LoVo (cell line): ENCODE measurements around the gene RPS19BP1.
"Not testable (repeated sequence)": the region's sequence is repeated elsewhere in the genome, so short reads cannot be mapped to it uniquely, and the experiment has no call there.

Source experiments
- DNase-seq: peaks from one replicate; pipeline ENCODE4 v3.0.0-alpha.2; 2016; ENCODE audit warnings: low spot score

RPS19BP1 gene

DNA sequence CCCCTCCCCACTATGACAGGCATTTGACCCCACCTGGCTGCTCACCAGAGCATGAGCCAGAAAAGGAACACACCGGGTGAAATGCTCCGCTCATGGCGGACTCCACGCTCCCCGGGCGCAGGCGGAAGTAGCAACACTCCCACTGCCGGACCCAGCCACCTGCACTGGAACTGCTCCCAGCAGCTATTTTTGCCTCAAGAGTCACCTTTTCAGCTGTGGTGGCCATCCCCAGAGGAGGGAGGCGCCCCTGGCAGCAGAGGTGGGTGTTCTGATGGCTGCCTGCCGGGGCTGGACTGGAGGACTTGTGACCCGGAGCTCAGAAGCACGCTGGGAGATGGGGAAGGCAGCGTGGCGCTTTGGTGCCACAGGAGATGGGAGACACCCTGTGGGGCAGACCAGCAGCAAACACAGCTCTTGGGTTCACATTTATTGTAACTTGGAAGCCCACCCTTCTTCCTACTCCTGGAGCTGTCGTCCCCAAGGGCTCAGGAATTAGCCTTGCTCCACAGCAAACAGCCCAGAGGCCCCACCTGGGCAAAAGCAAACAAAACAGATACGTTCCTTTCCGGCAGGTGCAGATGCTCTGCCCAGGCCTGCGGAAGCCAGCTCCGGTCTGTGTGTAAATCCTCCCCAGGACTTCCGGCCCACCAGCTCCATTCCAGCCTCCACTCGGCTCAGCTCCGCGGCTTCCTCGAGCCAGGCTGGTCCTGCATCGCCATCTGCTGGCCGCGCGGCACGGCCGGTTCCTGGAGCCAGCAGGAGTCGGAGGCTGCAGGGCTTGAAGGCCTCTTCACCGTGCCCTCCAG is 3.7 kb downstream of the RPS19BP1 start:
- peak; percentile 74 for DNase-seq

DNA sequence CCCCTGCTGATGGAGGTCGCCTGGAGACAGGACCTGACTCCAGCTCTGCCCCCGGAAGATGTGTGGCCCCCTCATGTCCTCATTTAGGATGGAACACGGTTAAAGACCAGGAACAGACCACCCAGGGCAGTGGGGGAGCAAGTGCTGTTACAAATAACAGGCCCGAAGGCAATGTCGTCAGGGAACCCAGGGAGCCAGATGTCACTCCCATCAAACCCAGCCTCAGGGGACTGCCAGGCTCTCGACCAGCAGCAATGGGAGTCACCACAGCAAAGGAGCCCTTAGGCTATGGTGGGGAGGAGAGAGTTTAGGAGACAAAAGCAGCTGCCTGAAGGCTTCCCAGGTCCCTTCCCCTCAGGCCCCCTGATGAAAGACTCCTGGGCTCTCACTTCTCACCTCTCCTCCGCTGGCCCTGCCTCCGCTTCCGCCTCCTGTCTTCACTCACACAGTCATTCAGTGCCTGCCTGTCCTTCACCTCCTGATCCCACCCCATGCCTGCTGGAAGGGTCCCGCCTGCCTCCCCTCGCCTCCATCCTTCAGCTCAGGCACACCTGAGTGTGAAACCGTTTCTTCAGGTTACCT is 4.4 kb downstream of the RPS19BP1 start:
- DNase-seq = no peak

DNA sequence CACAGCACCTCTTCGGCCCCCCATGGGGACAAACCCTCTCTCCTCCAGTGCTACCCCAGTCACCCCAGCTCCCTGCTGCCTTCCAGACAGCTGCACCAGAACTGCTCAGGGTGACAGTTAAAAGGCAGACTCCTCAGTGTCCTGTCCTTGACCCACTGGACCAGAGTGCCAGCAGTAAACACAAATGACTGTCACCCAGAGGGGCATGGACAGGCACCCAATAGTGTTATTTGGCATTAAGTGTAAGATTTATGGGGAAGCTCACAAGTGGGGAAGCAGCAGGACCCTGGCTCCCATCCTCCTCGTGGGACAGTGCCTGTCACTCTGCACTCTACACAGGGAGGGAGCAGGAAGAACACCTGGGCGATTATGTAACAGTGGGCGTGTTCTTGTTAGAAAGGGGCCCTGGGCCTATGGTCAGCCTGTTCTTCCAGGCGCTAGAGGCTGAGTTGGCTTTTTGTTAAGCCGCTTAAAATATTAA is 5.0 kb downstream of the RPS19BP1 start:
- no peak for DNase-seq

DNA sequence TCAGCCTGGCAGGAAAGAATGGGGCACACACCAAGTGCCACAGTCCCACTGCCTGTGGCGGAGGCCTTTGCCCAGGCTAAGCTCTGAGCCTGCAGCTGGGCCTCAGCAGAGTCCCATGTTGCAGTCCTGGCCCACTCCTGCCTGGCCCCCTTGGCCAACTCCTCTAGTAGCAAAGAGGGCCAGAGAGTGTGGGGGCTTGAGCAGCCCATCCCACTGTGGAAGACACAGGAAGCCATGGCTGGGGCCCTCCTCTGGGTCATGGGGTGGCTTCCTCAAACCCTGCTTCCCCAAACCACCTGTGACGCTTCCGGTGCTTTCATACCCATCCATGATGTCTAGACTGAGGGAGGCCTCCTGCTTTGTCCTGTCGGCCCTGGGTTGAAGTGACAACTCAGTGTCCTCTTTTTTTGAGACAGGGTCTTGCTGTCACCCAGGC is 5.8 kb downstream of the RPS19BP1 start:
- no peak for DNase-seq

DNA sequence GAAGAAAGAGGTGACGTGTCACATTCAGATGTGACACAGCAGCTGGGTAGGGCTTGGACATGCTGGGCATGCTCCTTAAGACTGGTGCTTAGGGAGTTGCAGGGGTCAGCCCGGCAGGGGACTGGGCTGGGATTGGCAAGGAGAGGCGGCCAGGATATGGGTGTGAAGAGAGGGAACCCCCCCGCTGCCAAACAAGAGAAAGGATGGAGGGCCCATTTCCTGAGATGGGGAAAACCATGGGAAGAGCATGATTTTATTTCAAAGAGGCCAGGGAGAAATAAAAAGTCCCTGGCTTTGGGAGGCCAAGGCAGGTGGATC is 6.9 kb downstream of the RPS19BP1 start:
- no peak for DNase-seq

DNA sequence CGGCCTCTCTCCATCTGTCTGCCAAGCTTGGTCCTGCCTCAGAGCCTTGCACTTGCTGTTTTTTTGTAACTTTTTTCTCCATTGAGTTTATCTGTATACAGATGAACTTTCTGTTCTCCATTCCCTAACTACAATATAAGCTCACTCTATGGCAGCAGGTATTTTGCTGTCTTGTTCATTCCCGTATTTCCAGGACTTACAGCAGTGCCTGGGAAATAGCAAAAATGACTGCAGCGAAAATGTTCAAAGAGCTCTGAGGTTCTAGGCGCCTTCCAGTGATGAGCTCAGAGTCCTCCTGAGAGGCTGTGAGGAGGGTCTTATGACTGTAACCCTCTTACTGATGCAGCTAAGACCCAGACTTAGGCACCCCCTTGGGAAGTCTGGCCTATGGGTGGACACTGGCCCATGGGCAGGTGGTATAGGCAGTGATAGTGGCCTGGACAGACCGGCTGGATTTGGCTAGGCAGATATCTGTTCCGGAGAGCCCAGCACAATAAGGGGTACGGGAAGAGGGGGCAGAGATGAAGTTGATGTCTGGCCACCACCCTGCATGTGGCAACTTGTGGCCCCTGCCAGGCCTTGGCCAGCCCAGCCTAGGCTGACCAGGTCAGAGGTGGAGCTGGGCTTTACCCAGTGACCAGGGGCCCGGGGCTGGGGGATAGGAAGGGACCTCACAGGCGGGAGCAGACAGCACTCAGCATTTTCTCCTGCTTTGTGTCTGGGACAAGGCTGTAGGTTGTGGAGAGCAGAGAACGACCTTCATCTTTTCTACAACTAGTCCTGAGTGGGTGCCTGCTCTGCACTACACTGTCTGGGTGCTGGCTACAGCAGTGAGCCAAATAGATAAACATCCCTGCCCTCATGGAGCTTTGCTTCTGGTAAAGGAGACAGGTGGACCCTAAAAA is 7.5 kb downstream of the RPS19BP1 start:
- no peak for DNase-seq

DNA sequence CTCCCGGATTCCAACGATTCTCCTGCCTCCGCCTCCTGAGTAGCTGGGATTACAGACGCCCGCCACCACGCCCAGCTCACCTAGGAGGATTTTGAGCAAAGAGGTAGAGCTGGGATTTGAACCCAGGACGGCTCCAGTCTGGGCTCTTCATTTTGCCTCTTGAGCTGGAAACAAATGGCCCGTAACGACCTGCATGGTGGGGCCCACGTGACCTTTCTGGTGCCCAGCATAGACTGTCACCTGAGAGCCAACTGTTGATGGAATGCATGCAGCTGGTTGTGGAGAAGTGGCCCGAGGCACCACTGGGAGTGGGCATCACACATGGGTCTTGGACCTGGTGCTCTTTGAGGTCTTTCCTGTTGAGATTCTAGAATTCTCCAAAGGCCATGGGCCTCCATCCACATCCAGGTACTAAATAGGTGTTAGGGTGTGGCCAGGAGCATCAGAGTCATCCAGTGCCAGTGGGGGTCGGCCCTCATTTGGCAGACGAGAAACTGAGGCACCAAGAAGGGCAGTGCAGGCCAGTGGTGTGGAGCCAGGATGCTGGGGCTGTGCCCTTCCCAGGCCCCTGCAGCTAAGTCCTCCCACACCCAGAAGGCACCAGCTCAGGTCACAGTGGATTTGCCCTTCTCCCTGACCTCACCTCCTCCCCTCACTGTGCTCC is 8.3 kb downstream of the RPS19BP1 start:
- DNase-seq = no peak

DNA sequence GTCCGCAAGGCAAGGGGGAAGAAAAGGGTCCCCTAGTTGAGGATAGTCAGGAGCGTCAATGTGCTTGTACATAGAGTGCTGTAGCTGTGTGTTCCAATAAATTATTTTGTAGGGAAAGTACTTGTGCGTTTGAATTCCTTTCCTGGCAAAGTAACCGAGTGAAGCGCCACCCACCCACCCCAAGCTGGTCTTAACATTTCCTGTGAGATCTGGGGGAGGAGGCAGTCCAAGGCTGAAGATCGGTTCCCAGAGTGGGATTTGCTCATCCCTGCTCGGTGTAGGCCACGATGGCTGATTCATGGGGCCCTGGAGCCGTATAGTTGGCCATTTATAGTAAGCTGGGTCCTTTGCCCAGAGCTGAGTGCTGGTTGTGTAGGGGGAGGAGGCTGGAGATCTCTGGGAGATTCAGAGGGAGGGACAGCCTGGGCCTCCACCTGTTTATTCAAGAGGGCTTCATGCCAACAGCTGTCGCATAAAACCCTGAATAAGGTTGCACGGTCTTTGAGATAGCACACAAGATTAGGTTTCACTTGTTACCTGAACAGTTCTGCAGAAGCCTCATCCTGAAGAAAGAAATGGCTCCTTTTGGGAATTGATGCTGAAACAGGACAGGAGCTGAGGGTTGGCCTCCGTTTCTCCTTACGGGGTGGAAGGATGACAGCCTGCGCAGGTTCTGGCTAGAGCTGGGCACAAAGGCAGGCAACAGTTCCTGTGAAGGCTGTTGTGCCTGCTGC is 9.8 kb downstream of the RPS19BP1 start:
- DNase-seq = peak; percentile 38

DNA sequence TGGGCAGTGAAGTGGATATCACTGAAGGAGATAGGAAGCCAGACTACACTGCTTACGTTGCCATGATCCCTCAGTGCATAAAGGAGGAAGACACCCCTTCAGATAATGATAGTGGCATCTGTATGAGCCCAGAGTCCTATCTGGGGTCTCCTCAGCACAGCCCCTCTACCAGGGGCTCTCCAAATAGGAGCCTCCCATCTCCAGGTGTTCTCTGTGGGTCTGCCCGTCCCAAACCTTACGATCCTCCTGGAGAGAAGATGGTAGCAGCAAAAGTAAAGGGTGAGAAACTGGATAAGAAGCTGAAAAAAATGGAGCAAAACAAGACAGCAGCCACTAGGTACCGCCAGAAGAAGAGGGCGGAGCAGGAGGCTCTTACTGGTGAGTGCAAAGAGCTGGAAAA is 10.5 kb downstream of the RPS19BP1 start:
- not testable (repeated sequence) for DNase-seq

DNA sequence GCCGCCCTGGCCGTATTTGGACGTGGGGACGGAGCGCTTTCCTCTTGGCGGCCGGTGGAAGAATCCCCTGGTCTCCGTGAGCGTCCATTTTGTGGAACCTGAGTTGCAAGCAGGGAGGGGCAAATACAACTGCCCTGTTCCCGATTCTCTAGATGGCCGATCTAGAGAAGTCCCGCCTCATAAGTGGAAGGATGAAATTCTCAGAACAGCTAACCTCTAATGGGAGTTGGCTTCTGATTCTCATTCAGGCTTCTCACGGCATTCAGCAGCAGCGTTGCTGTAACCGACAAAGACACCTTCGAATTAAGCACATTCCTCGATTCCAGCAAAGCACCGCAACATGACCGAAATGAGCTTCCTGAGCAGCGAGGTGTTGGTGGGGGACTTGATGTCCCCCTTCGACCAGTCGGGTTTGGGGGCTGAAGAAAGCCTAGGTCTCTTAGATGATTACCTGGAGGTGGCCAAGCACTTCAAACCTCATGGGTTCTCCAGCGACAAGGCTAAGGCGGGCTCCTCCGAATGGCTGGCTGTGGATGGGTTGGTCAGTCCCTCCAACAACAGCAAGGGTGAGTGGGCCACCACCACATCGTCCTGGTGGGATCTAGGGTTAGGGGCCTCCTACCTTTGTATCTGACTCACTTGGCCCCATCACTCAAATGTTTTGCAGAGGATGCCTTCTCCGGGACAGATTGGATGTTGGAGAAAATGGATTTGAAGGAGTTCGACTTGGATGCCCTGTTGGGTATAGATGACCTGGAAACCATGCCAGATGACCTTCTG is 11.3 kb downstream of the RPS19BP1 start:
- DNase-seq = not testable (repeated sequence)

DNA sequence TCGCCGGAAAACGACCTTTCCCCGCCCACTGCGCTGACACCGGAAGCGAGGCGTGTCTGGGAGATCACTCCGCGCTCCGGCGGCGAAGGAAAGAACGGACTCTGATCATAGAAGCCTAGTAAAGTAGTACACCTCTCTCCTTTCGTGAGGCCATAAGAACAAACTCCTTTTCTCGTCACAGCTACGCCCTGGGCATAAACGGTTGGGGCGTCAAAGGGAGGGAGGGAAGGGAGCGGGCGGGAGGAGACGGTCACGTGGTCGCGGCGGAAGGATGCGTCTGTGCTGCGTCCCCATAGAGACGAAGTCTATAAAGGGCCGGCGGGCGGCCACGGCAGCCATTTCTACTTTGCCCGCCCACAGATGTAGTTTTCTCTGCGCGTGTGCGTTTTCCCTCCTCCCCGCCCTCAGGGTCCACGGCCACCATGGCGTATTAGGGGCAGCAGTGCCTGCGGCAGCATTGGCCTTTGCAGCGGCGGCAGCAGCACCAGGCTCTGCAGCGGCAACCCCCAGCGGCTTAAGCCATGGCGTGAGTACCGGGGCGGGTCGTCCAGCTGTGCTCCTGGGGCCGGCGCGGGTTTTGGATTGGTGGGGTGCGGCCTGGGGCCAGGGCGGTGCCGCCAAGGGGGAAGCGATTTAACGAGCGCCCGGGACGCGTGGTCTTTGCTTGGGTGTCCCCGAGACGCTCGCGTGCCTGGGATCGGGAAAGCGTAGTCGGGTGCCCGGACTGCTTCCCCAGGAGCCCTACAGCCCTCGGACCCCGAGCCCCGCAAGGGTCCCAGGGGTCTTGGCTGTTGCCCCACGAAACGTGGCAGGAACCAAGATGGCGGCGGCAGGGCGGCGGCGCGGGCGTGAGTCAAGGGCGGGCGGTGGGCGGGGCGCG is 12.1 kb downstream of the RPS19BP1 start, which contains the start of gene ATF4:
Gene ATF4, plus strand, starts transcription at position 337 of the 880 bp plus-strand sequence. CDS start 884 bp downstream, outside the sequence.
- peak; percentile 88 for DNase-seq

DNA sequence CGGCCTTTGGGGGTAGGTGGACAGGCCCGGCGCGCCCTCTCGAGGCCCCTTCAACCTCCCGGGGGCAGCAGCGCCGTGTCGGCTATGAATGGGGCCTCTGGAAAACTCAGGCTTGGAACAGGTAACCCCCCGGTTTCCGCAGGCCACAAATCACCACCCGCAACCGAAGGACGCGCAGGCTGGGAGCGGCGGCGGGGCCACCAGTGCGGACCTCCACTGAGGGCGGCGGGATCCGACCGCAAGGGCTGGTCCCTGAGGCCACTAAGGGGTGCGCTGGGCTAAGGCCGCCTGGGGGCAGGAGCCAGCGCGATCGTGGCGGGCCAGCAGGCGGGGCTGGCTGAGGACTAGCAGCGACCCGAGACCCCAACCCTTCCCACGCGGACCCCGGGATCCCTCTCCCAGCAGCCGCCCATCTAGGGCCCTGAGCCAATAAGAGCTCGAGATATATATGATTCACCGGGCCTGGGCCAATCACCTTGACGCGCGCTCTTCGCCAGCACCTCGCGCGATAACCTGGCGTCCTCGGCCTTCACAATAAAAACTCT is 12.8 kb downstream of the RPS19BP1 start:
- DNase-seq = peak; percentile 99

DNA sequence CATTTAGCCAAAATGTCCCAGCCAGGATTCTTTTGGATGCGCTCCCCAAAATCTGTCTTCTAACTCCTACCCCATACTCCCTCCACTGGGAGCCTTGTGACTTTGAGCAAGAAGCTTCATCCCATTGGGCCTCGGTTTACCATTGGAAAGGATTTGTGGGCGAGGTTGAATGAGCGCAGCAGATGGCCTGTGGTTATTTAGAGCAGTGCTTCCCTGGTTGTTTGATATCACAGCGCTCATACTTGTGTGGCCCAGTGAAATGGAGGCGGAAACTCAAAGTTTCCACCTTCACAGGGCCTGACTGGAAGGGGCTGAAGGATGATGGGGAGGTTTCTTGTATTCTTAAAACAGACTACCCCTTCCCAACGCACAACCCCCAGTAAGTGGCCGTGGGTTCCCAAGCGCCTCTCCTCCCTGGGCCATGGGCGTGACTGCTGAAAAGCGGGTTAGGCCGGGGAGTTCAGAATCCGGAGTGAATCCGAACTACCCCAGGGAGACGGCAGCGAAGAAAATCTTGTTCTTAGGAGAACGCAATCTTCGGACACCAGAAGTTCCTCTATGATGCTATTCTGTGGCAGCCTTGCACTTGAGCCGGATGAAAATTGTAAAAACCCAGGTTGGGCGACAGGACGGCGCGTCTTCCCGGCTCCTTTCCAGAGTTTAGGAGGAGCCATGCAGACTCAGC is 13.4 kb downstream of the RPS19BP1 start:
- no peak for DNase-seq

DNA sequence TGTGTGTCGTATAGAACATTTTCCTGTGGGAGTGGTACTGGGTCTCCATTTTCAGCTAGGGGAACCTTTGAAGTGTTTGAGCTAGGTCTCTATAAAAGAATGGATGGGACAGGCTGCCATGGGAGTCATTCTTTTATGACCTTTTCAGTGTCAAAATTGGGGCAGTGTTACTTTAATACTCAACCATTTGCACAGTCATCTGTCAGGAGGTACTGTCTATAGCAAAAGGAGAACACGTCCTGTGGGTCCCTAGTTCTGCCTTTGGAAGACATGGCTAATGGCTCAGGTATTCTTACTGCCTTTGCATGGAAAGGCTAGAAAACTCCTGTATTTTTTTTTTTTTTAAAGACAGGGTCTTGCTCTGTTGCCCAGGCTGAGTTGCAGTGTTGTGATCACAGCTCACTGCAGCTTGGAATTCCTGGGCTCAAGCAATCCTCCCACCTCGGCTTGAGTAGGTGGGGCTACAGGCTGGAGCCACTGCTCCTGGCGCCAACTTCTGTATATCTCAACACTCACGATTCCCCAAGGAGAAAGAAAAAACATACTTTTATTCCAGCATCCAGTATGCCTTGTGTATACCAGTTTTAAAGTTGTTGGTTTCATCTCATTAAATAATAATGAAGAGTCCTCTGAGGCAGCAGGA is 14.3 kb downstream of the RPS19BP1 start:
- no peak for DNase-seq

DNA sequence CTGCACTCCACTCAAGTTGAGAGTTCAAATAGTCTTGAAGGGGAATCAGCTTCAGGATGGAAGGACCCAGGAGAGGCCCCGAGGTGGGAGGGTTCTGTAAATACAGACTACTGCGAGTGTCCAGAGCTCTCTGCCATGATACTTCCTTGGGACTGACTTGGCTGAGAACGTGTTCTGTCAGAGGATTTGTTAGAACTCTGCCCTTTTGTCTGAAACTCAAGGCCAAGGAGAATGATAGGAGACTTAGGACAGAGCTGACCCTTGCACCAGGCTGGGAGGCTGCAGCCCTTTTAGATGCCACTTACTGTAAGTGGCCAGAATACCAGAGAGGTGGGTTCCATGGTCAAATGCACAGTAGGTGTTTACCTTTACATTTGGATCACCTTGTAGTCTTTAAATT is 15.1 kb downstream of the RPS19BP1 start:
- no peak for DNase-seq

DNA sequence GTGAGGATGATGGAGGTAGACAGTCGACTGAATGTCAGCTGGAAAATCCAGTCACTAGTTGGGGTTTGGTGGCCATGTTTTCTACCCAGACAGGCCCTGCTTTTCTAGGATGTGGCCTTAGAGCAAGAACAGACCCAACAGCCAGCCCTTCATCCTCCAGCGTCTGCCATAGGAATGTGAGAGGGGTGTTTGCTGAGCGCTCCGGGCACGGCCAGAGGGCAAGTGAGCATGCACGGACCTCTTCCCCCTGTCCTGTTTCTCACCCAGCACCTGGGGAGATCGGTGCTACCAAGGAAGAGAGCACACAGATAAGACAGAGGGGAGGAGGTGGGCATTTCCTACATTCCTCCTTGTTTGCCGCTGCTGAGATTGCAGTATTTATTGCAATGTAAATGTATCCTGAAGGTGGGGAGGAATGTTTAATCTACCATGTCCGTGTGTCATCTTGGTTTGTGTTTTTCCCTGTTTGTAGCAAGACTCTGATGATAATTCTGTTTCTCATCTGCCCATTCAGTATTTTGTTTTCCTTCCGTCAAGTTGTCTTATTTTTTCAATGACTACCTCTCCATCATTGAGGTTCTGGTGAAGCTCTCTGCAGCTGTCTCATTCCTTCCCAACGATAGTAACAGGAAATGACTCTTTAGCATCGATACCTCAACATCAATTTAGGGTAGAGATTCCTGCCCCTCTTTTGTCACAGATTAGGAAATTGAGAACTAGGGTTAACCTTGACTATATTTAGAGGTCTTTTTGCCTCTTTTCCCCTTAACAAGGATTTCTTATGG is 17.1 kb downstream of the RPS19BP1 start:
- DNase-seq = no peak

DNA sequence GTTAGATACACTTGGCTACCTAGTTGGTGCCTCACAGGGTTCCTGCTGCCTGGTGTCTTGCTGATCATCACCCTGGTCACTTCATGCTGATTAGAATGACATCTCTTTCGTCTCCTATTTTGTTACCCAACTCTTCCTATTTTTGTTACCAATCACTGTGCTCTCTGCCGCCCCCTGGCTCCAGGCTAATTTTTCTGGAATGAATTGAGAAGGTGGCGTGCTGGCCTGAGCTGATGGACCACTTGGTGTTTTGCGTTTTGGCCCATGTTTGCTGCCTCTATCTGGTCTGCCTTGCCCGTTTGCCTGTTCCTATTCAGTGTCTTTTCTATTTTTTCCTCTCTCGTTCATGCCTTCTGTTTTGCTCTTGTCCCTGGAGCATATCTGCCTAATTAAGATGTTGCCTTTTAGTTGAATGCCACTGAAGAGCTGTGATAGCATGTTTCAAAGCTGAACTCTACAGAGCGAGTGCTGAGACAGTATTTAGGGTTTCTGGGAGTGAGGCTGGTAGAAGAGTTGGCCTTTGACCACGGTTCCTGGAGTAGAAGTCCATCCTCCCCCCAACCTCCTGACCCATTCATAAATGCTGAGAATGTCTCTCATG is 18.1 kb downstream of the RPS19BP1 start:
- no peak for DNase-seq
